Measurements from ENCODE around the gene CSF3. TPM values are rescaled to one million over a fixed set of nuclear protein-coding genes. Genes with fewer than 3 reads are reported as not detected.
A peak's percentile ranks its signal among the peaks of the same experiment; 100 is the strongest.

CSF3 gene
- total RNA-seq, 4 donors from 2014 or later, result not detected

DNA sequence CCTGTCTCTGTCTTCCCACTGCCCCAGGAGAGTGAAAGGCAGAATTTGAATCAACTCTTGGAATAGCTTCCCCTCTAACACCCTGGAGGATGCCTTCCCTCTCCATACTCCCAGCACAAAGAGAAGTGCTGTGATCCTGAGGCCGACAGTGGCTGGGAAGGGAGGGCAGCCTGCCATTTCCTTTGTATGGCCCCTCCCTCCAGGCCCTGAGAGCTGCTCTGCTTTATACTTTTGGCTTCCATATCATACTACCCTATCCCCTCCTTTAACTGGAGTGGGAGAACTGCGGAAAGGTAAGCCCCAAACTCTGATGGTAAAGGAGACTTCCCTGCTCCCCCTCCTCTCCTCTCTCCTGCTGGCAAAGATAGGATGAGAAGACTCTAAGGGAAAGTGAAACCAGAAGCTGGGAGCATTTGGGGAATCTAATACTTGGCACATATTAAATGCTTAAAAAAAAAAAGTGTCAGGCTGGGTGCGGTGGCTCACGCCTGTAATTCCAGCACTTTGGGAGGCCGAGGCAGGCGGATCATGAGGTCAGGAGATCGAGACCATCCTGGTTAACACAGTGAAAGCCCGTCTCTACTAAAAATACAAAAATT is 43.0 kb downstream of the CSF3 start:
- H3K27me3 ChIP-seq, result no peaks in the 10 kb centered on the region
- H3K4me1 ChIP-seq, result peaks cover 0 to 31% (median 2%) of the 10 kb centered on the region in 4 donors
- no peak overlapping the region for H3K4me3 ChIP-seq
- TF ChIP-seq POLR2A (IDR thresholded peaks at IDR 0.05), result no peak
- TF ChIP-seq, protein P1, sequence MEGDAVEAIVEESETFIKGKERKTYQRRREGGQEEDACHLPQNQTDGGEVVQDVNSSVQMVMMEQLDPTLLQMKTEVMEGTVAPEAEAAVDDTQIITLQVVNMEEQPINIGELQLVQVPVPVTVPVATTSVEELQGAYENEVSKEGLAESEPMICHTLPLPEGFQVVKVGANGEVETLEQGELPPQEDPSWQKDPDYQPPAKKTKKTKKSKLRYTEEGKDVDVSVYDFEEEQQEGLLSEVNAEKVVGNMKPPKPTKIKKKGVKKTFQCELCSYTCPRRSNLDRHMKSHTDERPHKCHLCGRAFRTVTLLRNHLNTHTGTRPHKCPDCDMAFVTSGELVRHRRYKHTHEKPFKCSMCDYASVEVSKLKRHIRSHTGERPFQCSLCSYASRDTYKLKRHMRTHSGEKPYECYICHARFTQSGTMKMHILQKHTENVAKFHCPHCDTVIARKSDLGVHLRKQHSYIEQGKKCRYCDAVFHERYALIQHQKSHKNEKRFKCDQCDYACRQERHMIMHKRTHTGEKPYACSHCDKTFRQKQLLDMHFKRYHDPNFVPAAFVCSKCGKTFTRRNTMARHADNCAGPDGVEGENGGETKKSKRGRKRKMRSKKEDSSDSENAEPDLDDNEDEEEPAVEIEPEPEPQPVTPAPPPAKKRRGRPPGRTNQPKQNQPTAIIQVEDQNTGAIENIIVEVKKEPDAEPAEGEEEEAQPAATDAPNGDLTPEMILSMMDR (IDR thresholded peaks at IDR 0.05), result no peak
- H3K27ac ChIP-seq, result peak overlapping the region in 3 of 4 donors; percentile 47 to 78 (median 64)
- H3K36me3 ChIP-seq, result no peaks in the 10 kb centered on the region
- no peak for DNase-seq
- H3K9me3 ChIP-seq, result no peaks in the 10 kb centered on the region

DNA sequence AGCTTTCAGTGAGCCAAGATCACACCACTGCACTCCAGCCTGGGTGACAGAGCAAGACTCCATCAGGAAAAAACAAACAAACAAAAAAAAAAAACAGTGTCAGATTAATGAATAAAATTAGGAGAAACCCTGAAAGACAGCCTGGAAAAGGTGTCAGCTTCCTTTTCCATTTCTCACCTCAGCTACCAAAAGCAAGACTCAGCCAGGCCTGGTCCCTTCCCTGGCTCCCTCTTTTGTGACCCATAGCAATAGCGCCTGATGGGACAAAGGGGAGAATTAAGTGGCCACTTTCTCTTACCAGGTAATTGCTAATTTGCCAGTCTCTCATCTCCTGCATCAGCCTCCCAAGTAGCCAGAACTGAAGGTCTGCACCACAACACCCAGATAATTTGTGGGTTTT is 43.6 kb downstream of the CSF3 start:
- H3K36me3 ChIP-seq, result no peaks in the 10 kb centered on the region
- H3K4me3 ChIP-seq, result no peak overlapping the region
- no peaks in the 10 kb centered on the region for H3K27me3 ChIP-seq
- no peak for DNase-seq
- no peak for TF ChIP-seq POLR2A (IDR thresholded peaks at IDR 0.05)
- TF ChIP-seq, protein P1 (IDR thresholded peaks at IDR 0.05), result no peak
- H3K27ac ChIP-seq, result peak overlapping the region in 3 of 4 donors; percentile 47 to 78 (median 64)
- peaks cover 0 to 27% (median 1%) of the 10 kb centered on the region in 4 donors for H3K4me1 ChIP-seq
- no peaks in the 10 kb centered on the region for H3K9me3 ChIP-seq

DNA sequence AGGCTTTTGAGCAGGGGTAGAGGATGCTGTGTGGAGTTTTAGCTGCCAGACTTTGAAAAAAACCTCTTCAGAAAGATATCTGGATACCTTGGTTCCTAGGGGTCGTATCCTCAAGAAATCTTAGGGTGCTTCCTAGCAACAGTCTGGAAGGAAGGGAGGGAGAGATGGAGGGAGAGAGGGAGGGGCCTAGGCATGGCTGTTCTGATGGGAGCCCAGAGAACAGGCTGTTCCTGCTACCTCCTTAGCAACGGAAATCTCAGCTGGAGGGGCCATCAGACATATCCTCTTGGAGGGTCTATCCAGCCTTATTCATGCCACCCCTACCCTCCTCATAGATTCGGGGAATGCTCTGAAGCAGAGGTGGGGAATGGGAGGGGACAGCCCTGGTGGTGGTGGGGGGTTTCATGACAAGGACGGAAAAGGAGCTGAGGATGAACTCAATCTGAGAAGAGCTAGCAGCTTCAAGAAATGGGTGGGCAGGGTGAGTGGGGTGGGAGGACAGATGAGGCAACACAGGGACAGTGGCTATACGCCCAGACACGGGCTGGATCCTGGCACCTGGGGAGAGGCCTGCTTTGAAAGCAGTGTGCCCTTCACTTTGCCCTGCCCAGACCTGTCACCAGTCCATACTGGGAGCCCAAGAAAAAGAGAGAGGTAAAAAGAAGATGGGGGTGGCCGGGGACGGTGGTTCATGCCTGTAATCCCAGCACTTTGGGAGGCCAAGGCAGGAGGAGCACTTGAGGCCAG is 44.7 kb downstream of the CSF3 start:
- H3K4me3 ChIP-seq, result no peak overlapping the region
- H3K27me3 ChIP-seq, result no peaks in the 10 kb centered on the region
- H3K9me3 ChIP-seq, result no peaks in the 10 kb centered on the region
- peaks cover 0 to 33% (median 7%) of the 10 kb centered on the region in 4 donors for H3K4me1 ChIP-seq
- no peaks in the 10 kb centered on the region for H3K36me3 ChIP-seq
- TF ChIP-seq POLR2A (IDR thresholded peaks at IDR 0.05), result no peak
- TF ChIP-seq, protein P1 (IDR thresholded peaks at IDR 0.05), result no peak
- no peak for DNase-seq
- peak overlapping the region in 1 of 4 donors; percentile 22 for H3K27ac ChIP-seq

DNA sequence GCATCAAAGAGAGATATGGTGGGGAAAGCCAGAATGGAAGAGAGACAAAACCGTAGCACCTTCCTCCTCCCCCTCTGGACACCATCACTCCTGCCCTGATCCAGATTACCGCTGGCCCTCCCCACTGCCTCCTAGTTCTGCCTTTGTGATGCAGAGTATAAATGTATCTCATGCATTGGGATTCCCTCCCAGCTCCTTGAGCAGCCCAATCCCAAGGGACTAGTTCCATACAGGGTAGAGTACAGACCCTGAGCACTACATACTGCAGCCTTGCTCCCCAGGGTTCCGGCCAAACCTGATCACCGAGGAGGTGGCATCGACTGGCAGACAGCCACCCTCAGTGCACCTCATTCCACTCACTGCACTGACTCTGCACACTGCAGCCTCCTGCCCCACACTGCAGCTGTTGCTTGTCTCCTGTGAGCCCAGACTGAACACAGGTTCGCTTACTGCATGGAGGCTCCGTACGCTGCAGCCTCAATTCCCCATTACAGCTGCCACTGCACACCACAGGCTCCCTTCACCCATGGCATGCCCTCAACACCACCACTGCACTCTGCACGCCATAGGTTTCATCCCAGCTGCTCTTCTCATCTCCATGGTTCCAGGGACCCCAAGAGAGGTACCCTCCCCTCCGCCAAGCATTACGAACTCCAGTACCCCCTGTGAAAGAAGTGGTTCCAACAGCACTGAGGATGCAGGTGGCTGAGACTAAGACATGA is 45.8 kb downstream of the CSF3 start:
- H3K27ac ChIP-seq, result peak overlapping the region in 1 of 4 donors; percentile 98

DNA sequence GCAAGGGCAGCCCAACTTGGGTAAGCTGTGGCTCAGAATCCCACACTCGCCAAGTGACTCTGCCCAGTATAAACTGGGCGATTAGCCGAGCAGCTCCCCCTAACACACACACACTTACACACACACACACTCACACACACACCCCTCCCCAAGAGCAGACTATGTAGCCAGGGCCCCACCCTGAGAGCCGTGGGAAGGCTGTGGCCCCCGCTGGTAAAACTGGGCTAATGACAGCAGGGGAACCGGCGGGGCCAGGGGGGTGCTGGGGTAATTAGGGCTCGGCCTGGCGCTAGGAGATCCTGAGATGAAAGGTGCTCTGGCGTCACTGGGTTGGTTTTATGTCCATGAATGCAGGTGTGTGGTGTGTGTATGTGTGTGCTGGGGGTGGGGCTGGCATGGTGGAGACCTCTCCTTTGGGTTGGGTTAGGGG is 46.4 kb downstream of the CSF3 start:
- no peaks in the 10 kb centered on the region for H3K27me3 ChIP-seq
- DNase-seq, result no peak
- H3K4me1 ChIP-seq, result peaks cover 0 to 47% (median 9%) of the 10 kb centered on the region in 4 donors
- TF ChIP-seq POLR2A (IDR thresholded peaks at IDR 0.05), result no peak
- TF ChIP-seq, protein P1 (IDR thresholded peaks at IDR 0.05), result no peak
- no peak overlapping the region for H3K4me3 ChIP-seq
- H3K9me3 ChIP-seq, result no peaks in the 10 kb centered on the region
- peak overlapping the region in 1 of 4 donors; percentile 98 for H3K27ac ChIP-seq
- no peaks in the 10 kb centered on the region for H3K36me3 ChIP-seq

More for the DNA sequence above, 45.8 kb downstream of the CSF3 start:
- Histone ChIP-seq H3K9me3 (no peaks in the 10 kb centered on the region), H3K4me1 (peaks cover 0 to 44% (median 9%) of the 10 kb centered on the region in 4 donors), H3K4me3 (no peak overlapping the region), H3K27me3 (no peaks in the 10 kb centered on the region), H3K36me3 (no peaks in the 10 kb centered on the region)
- DNase-seq, result no peak
- TF ChIP-seq, protein P1 (IDR thresholded peaks at IDR 0.05), result no peak
- no peak for TF ChIP-seq POLR2A (IDR thresholded peaks at IDR 0.05)
